ENCODE results near the gene EEF1B2. TPM values are rescaled to one million over a fixed set of nuclear protein-coding genes. Genes with fewer than 3 reads are reported as not detected.
A peak's percentile ranks its signal among the peaks of the same experiment; 100 is the strongest.
"Not testable (repeated sequence)": the region's sequence is repeated elsewhere in the genome, so short reads cannot be mapped to it uniquely, and the experiment has no call there.

EEF1B2 gene
- total and polyA plus RNA-seq, 2 donors from 2014 or later: 444 to 529 TPM

GRCh38 chr2:206160125-206160806 is 571 bp downstream of the EEF1B2 start:
- H3K36me3 ChIP-seq (ENCODE audit: control insufficient read depth in 2 of 3, insufficient read depth in 3 of 3, low read length in 3 of 3): peaks cover 4 to 27% (median 9%) of the 10 kb centered on the region in 3 donors
- intact Hi-C loops (cut with DNase I): no loop called here
- peak overlapping the region; percentile 79 to 89 for H3K27ac ChIP-seq (ENCODE audit: low read depth in 2 of 2, low read length in 2 of 2)
- H3K4me1 ChIP-seq (ENCODE audit: control insufficient read depth in 2 of 3, insufficient read depth in 2 of 3, low read depth in 1 of 3, low read length in 3 of 3): peaks cover 0 to 13% (median 6%) of the 10 kb centered on the region in 3 donors
- FAIRE-seq (no peak), DNase-seq (peak in 2 of 5 donors; percentile 7 to 42)
- peak overlapping the region; percentile 68 to 89 (median 70) for H3K9ac ChIP-seq (ENCODE audit: low read length in 3 of 3)
- TF ChIP-seq CTCF (IDR thresholded peaks at IDR 0.05; ENCODE audit: borderline replicate concordance, extremely low read depth, insufficient read depth): no peak
- no peaks in the 10 kb centered on the region for H3K27me3 ChIP-seq (ENCODE audit: control insufficient read depth, insufficient read depth, low read length)
- no peaks in the 10 kb centered on the region for H3K9me3 ChIP-seq (ENCODE audit: control insufficient read depth in 2 of 3, insufficient read depth in 1 of 3, low read length in 3 of 3)
- H3K4me3 ChIP-seq (ENCODE audit: low read length in 3 of 3): peak overlapping the region; percentile 96 to 99 (median 96)

- FAIRE-seq: no peak
- H3K9me3 ChIP-seq (ENCODE audit: control insufficient read depth in 2 of 3, insufficient read depth in 1 of 3, low read length in 3 of 3): no peaks in the 10 kb centered on the region
- TF ChIP-seq CTCF (IDR thresholded peaks at IDR 0.05; ENCODE audit: borderline replicate concordance, extremely low read depth, insufficient read depth): no peak
- peak in 2 of 5 donors; percentile 6 to 48 for DNase-seq
- no peaks in the 10 kb centered on the region for H3K27me3 ChIP-seq (ENCODE audit: control insufficient read depth, insufficient read depth, low read length)
- intact Hi-C loops (cut with DNase I): no loop called here
- H3K9ac ChIP-seq (ENCODE audit: low read length in 3 of 3): peak overlapping the region in 2 of 3 donors; percentile 68 to 70
- no peak overlapping the region for H3K27ac ChIP-seq (ENCODE audit: low read depth in 2 of 2, low read length in 2 of 2)
- peaks cover 4 to 27% (median 9%) of the 10 kb centered on the region in 3 donors for H3K36me3 ChIP-seq (ENCODE audit: control insufficient read depth in 2 of 3, insufficient read depth in 3 of 3, low read length in 3 of 3)
- H3K4me1 ChIP-seq (ENCODE audit: control insufficient read depth in 2 of 3, insufficient read depth in 2 of 3, low read depth in 1 of 3, low read length in 3 of 3): peaks cover 0 to 13% (median 6%) of the 10 kb centered on the region in 3 donors
- peak overlapping the region; percentile 96 to 99 (median 96) for H3K4me3 ChIP-seq (ENCODE audit: low read length in 3 of 3)
These were observed 1.1 kb downstream of the EEF1B2 start for GRCh38 chr2:206160807-206161179.

GRCh38 chr2:206162401-206162800 is 2.7 kb downstream of the EEF1B2 start:
- H3K27ac ChIP-seq (ENCODE audit: low read depth in 2 of 2, low read length in 2 of 2); H3K27me3 ChIP-seq (ENCODE audit: control insufficient read depth, insufficient read depth, low read length); H3K9me3 ChIP-seq (ENCODE audit: control insufficient read depth in 2 of 3, insufficient read depth in 1 of 3, low read length in 3 of 3); H3K4me1 ChIP-seq (ENCODE audit: control insufficient read depth in 2 of 3, insufficient read depth in 2 of 3, low read depth in 1 of 3, low read length in 3 of 3); H3K9ac ChIP-seq (ENCODE audit: low read length in 3 of 3); FAIRE-seq; H3K4me3 ChIP-seq (ENCODE audit: low read length in 3 of 3); DNase-seq; intact Hi-C loops (cut with DNase I): not testable (repeated sequence)
- H3K36me3 ChIP-seq (ENCODE audit: control insufficient read depth in 2 of 3, insufficient read depth in 3 of 3, low read length in 3 of 3): peaks cover 4 to 24% (median 9%) of the 10 kb centered on the region in 3 donors

GRCh38 chr2:206163251-206163880 is 3.7 kb downstream of the EEF1B2 start:
- TF ChIP-seq CTCF (IDR thresholded peaks at IDR 0.05; ENCODE audit: borderline replicate concordance, extremely low read depth, insufficient read depth): no peak
- H3K27me3 ChIP-seq (ENCODE audit: control insufficient read depth, insufficient read depth, low read length): no peaks in the 10 kb centered on the region
- H3K9me3 ChIP-seq (ENCODE audit: control insufficient read depth in 2 of 3, insufficient read depth in 1 of 3, low read length in 3 of 3): no peaks in the 10 kb centered on the region
- DNase-seq (no peak), FAIRE-seq (no peak)
- H3K27ac ChIP-seq (ENCODE audit: low read depth in 2 of 2, low read length in 2 of 2): no peak overlapping the region
- H3K4me1 ChIP-seq (ENCODE audit: control insufficient read depth in 2 of 3, insufficient read depth in 2 of 3, low read depth in 1 of 3, low read length in 3 of 3): peaks cover 0 to 6% (median 4%) of the 10 kb centered on the region in 3 donors
- intact Hi-C loops (cut with DNase I): no loop called here
- no peak overlapping the region for H3K4me3 ChIP-seq (ENCODE audit: low read length in 3 of 3)
- H3K9ac ChIP-seq (ENCODE audit: low read length in 3 of 3): no peak overlapping the region
- peaks cover 4 to 24% (median 9%) of the 10 kb centered on the region in 3 donors for H3K36me3 ChIP-seq (ENCODE audit: control insufficient read depth in 2 of 3, insufficient read depth in 3 of 3, low read length in 3 of 3)
